SU-DHL-6 (cell line): ENCODE data around the gene CLINT1.

Experiments used
- CTCF ChIP-seq: fragments of 200-600 bp; sonication (generic); IDR thresholded peaks from one replicate; pipeline ENCODE4 v1.5.1; 2017; ENCODE audit warnings: antibody characterized with exemption, mild to moderate bottlenecking, low read length, moderate library complexity; ENCODE audit not compliant: insufficient read depth, poor library complexity, severe bottlenecking
- EZH2phosphoT487 ChIP-seq: fragments of 200-600 bp; sonication (generic), shearing (Covaris generic); conservative IDR thresholded peaks from 2 replicates; pipeline ENCODE4 v1.6.1; 2018; ENCODE audit warnings: mild to moderate bottlenecking, antibody characterized with exemption, low read length, moderate library complexity, mixed read lengths

GRCh38 chr5:157749462-157749799 lies 109.5 kb downstream of the CLINT1 start:
- no peak for TF ChIP-seq CTCF
- TF ChIP-seq EZH2phosphoT487, result no peak
